Stimulated activated effector memory CD8-positive, alpha-beta T cell treated with anti-CD3 and anti-CD28 coated beads, Interleukin-12 subunit alpha, Interleukin-12 subunit beta, amount 100 ng/mL, for 72 hours (primary cell): ENCODE results near the gene DNM2.
A peak's percentile ranks its signal among the peaks of the same experiment; 100 is the strongest.

Experiments
- ATAC-seq: fragments of 150-1000 bp; cut with Tn5 transposase; 2 replicates; pipeline ENCODE4 v1.10.0; 2021
- DNase-seq, 2 donors: peaks; one replicate each; pipeline ENCODE4 v3.0.0; 2021 to 2022; ENCODE audit warnings: low spot score in 2 of 2
- H3K27ac Mint-ChIP-seq: one replicate; pipeline ENCODE4 v1.8.0; 2022; ENCODE audit warnings: mild to moderate bottlenecking, mixed read lengths
- H3K36me3 Mint-ChIP-seq: one replicate; pipeline ENCODE4 v1.8.0; 2022; ENCODE audit warnings: mild to moderate bottlenecking, mixed read lengths
- H3K4me1 Mint-ChIP-seq: one replicate; pipeline ENCODE4 v1.8.0; 2022; ENCODE audit warnings: mixed read lengths
- H3K4me3 Mint-ChIP-seq: one replicate; pipeline ENCODE4 v1.8.0; 2022; ENCODE audit warnings: mild to moderate bottlenecking, mixed read lengths
- H3K9me3 Mint-ChIP-seq: one replicate; pipeline ENCODE4 v1.8.0; 2022; ENCODE audit warnings: mixed read lengths

DNM2 gene

GRCh38 chr19:10766049-10766623 is 48.3 kb downstream of the DNM2 start:
- DNase-seq (no peak), ATAC-seq (no peak)
- peaks cover 41% of the 10 kb centered on the region for H3K36me3 Mint-ChIP-seq
- peaks cover 68% of the 10 kb centered on the region for H3K4me1 Mint-ChIP-seq
- peak overlapping the region; percentile 95 for H3K27ac Mint-ChIP-seq
- no peaks in the 10 kb centered on the region for H3K9me3 Mint-ChIP-seq
- H3K4me3 Mint-ChIP-seq, result no peak overlapping the region

DNA sequence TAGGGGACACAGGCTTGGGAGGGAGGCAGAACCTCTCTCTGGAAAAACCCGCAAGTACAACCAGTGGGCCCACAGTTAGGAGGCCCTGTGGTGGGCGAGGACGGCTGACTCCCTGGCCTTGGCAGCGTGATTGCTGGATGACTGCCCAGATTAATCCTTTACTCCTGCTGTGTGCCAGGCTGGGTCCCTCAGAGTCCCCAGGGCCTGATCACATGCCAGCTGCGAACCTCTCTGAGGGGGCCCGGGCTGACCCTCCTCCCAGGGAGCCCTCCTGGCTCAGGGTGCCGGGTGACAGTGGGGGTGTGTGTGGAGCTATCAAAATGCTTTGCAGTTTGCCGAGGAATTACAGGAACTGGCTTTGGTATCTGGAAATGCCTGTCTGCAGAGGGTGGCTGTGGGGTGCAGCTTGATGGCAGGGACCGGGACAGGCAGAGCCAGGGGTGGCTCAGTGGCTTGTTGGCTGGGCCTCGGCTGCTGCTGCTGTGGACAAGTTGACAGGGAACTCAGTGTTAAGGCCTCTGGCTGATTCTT is 48.9 kb downstream of the DNM2 start:
- Mint-ChIP-seq H3K27ac (peak overlapping the region; percentile 56), H3K4me1 (peaks cover 62% of the 10 kb centered on the region), H3K9me3 (no peaks in the 10 kb centered on the region), H3K36me3 (peaks cover 35% of the 10 kb centered on the region), H3K4me3 (no peak overlapping the region)
- DNase-seq (no peak), ATAC-seq (no peak)

DNA sequence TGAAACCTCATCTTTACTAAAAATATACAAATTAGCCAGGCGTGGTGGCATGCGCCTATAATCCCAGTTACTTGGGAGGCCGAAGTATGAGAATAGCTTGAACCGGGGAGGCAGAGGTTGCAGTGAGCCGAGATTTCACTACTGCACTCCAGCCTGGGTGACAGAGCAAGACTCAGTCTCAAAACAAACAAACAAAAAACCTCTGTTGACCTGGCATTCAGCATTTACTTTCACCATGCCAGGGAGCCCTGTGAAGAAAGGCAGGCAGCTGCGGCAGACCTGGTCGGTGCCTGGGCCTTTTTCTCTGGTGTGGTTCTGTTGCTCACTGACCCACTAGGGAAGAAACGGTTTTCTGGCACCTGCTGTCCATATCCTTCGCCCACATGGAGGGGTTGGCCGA is 49.8 kb downstream of the DNM2 start:
- ATAC-seq, result no peak
- Mint-ChIP-seq H3K9me3 (no peaks in the 10 kb centered on the region), H3K36me3 (peaks cover 33% of the 10 kb centered on the region), H3K4me3 (no peak overlapping the region), H3K4me1 (peaks cover 52% of the 10 kb centered on the region), H3K27ac (peak overlapping the region; percentile 83)
- DNase-seq, result no peak

DNA sequence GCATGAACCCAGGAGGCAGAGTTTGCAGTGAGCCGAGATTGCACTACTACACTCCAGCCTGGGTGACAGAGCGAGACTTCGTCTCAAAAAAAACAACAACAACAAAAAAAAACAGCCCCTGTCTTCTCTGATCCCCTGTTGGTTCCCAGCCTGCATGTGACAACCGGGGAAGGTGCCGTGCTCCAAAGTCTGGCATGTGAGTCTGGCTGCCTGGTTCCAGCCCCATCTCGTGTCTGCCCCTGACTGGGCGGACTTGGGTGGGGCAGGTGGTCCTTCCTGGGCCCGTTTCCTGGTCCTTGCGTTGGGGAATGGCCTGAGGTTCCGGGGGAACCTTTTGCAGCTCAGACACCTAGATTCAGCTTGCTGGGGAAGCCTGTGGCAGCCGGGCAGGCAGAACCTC is 50.5 kb downstream of the DNM2 start:
- peaks cover 46% of the 10 kb centered on the region for H3K4me1 Mint-ChIP-seq
- no peaks in the 10 kb centered on the region for H3K9me3 Mint-ChIP-seq
- peak overlapping the region; percentile 83 for H3K27ac Mint-ChIP-seq
- no peak overlapping the region for H3K4me3 Mint-ChIP-seq
- H3K36me3 Mint-ChIP-seq, result peaks cover 39% of the 10 kb centered on the region
- ATAC-seq, result no peak
- DNase-seq, result no peak

GRCh38 chr19:10768936-10769335 is 51.1 kb downstream of the DNM2 start:
- Mint-ChIP-seq H3K9me3 (no peaks in the 10 kb centered on the region), H3K27ac (peak overlapping the region; percentile 83), H3K4me1 (peaks cover 40% of the 10 kb centered on the region), H3K4me3 (no peak overlapping the region), H3K36me3 (peaks cover 41% of the 10 kb centered on the region)
- DNase-seq, result no peak
- ATAC-seq, result no peak

DNA sequence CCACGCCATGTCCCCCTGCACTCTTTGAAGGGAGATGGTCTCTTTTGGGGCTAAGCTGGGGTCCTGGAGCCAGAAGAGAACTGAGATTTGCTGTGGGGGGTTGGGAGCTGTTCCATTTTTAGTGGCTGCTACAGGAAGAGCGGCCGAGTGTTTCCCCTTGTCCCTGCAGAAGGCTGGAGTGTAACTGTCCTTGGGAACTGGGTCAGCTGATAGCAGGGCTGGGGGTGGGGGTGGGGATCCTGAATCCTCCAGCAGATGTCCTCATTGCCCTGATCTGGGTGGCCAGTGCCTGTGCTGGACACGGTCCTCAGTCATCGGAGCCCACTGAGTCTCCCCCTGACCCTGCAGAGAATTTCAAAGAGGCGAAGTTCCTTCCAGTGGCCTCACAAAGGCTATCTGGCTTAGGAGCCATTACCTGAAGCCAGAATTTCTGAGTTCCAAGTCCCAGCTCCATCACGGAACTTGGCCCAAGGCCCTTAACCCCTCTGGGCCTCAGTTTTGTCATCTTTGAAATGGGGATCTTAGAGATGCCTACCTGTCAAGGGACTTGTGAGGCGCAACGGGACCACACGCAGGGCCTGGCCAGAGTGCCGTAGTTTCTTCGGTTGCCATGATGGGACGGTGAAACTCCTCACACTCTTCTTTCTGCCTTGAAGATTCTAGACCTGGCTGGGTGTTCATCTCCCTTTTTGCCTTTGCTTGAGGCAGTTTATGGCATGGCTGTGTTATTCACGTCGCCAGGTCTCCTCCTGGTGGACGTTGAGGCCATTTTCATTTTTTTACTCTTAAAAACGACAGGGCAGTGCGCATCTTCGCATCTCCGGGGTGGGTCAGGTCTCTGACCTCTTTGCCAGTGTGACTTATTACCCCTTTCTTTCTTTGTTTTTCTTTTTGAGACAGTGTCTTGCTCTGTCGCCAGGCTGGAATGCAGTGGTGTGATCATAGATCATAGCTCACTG is 51.9 kb downstream of the DNM2 start:
- Mint-ChIP-seq H3K4me1 (peaks cover 31% of the 10 kb centered on the region), H3K36me3 (peaks cover 41% of the 10 kb centered on the region), H3K9me3 (no peaks in the 10 kb centered on the region), H3K4me3 (no peak overlapping the region), H3K27ac (peak overlapping the region; percentile 83)
- ATAC-seq (no peak), DNase-seq (no peak)

- peak; percentile 76 for ATAC-seq
- no peaks in the 10 kb centered on the region for H3K9me3 Mint-ChIP-seq
- no peak for DNase-seq
- no peak overlapping the region for H3K4me3 Mint-ChIP-seq
- peaks cover 71% of the 10 kb centered on the region for H3K36me3 Mint-ChIP-seq
- H3K4me1 Mint-ChIP-seq, result peaks cover 22% of the 10 kb centered on the region
- no peak overlapping the region for H3K27ac Mint-ChIP-seq
Observed at GRCh38 chr19:10773969-10774368, 56.1 kb downstream of the DNM2 start.

GRCh38 chr19:10774893-10775292 is 57.0 kb downstream of the DNM2 start:
- DNase-seq, result no peak
- H3K9me3 Mint-ChIP-seq, result no peaks in the 10 kb centered on the region
- H3K27ac Mint-ChIP-seq, result peak overlapping the region; percentile 34
- no peak overlapping the region for H3K4me3 Mint-ChIP-seq
- no peak for ATAC-seq
- peaks cover 80% of the 10 kb centered on the region for H3K36me3 Mint-ChIP-seq
- peaks cover 16% of the 10 kb centered on the region for H3K4me1 Mint-ChIP-seq

GRCh38 chr19:10776900-10777650 is 59.2 kb downstream of the DNM2 start:
- Mint-ChIP-seq H3K27ac (no peak overlapping the region), H3K4me1 (peaks cover 17% of the 10 kb centered on the region)
- ATAC-seq, result no peak

GRCh38 chr19:10780368-10780767 is 62.5 kb downstream of the DNM2 start:
- Mint-ChIP-seq H3K36me3 (peaks cover 99% of the 10 kb centered on the region), H3K4me1 (peaks cover 23% of the 10 kb centered on the region), H3K4me3 (no peak overlapping the region), H3K27ac (peak overlapping the region; percentile 76), H3K9me3 (no peaks in the 10 kb centered on the region)
- ATAC-seq, result no peak
- no peak for DNase-seq

More at GRCh38 chr19:10776900-10777650, 59.2 kb downstream of the DNM2 start:
- Mint-ChIP-seq H3K36me3 (peaks cover 100% of the 10 kb centered on the region), H3K4me3 (no peak overlapping the region), H3K9me3 (no peaks in the 10 kb centered on the region)
- no peak for DNase-seq

DNA sequence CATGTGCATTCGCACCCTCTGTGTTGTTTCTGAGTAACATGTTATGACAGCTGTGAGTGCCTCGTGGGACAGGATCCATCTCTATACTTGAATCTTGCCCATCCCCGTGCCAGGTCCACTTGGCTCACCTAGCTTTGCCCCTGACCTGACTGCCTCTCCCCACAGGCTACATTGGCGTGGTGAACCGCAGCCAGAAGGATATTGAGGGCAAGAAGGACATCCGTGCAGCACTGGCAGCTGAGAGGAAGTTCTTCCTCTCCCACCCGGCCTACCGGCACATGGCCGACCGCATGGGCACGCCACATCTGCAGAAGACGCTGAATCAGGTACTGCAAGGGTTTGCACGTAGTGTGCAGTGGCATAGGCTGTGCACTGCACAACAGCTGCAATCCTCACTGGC is 64.9 kb downstream of the DNM2 start:
- no peak for ATAC-seq
- Mint-ChIP-seq H3K4me3 (no peak overlapping the region), H3K27ac (peak overlapping the region; percentile 83), H3K9me3 (no peaks in the 10 kb centered on the region), H3K4me1 (peaks cover 14% of the 10 kb centered on the region), H3K36me3 (peaks cover 99% of the 10 kb centered on the region)
- no peak for DNase-seq

- no peaks in the 10 kb centered on the region for H3K9me3 Mint-ChIP-seq
- peak overlapping the region; percentile 56 for H3K27ac Mint-ChIP-seq
- peaks cover 14% of the 10 kb centered on the region for H3K4me1 Mint-ChIP-seq
- peaks cover 99% of the 10 kb centered on the region for H3K36me3 Mint-ChIP-seq
- H3K4me3 Mint-ChIP-seq, result no peak overlapping the region
- ATAC-seq, result no peak
- no peak for DNase-seq
Observed at GRCh38 chr19:10784257-10784656, 66.4 kb downstream of the DNM2 start.

GRCh38 chr19:10788146-10788545 is 70.3 kb downstream of the DNM2 start:
- ATAC-seq (no peak), DNase-seq (no peak)
- Mint-ChIP-seq H3K4me3 (no peak overlapping the region), H3K27ac (no peak overlapping the region), H3K4me1 (peaks cover 2% of the 10 kb centered on the region), H3K36me3 (peaks cover 99% of the 10 kb centered on the region), H3K9me3 (no peaks in the 10 kb centered on the region)

DNA sequence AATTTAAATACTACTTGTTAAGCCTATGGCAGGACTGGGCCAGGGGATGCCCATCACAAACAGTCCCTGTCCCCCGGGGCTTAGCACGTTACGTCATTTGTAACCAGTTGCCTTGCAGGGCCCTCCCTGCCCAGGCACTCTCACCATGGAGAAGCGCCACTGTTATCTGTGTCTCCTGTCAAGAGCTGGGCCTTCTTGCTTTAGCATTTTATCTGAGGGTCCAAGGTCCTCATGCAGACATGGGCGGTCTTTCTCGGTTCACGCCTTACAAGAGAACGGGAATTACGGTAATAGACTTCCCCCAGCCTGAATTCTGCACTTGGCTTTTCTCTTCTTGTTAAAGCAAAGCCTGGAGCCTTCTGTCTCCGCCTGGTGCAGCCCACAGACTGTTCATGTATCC is 72.0 kb downstream of the DNM2 start:
- H3K9me3 Mint-ChIP-seq, result no peaks in the 10 kb centered on the region
- no peak for DNase-seq
- H3K27ac Mint-ChIP-seq, result no peak overlapping the region
- no peak overlapping the region for H3K4me3 Mint-ChIP-seq
- ATAC-seq, result no peak
- H3K36me3 Mint-ChIP-seq, result peaks cover 99% of the 10 kb centered on the region
- peaks cover 14% of the 10 kb centered on the region for H3K4me1 Mint-ChIP-seq

DNA sequence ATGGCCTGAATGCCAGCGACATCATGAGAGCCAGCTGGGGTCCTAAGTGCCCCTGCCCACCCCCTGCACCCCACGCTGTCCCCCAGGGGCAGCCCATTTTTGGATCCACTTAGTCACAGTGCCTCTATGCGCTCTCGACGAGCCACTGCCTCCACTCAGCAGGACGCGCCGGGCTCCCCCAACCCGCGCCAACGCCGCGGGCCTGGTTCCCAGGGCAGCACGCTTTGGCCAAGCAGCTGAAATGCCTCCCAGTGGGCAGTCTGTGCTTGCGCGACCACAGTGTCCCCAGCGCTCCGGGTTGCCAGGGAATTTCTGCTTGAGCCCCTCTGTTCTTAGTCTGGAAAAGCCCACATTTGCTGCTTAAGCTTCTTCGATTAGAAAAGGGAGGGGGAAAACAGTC is 78.8 kb downstream of the DNM2 start:
- Mint-ChIP-seq H3K27ac (peak overlapping the region; percentile 94), H3K4me1 (peaks cover 71% of the 10 kb centered on the region), H3K9me3 (no peaks in the 10 kb centered on the region), H3K36me3 (peaks cover 92% of the 10 kb centered on the region), H3K4me3 (peak overlapping the region; percentile 76)
- ATAC-seq (no peak), DNase-seq (no peak)
